Stimulated activated CD4-positive, alpha-beta T cell treated with anti-CD3 and anti-CD28 coated beads, Interleukin-1b, Interleukin-23, amount 100 ng/mL, for 48 hours (primary cell): ENCODE results near the gene SYNJ1.
"Not testable (repeated sequence)": the region's sequence is repeated elsewhere in the genome, so short reads cannot be mapped to it uniquely, and the experiment has no call there.

ENCODE experiments used
- DNase-seq: peaks from one replicate; pipeline ENCODE4 v3.0.0-alpha.2; 2020

SYNJ1 gene

GRCh38 chr21:32690085-32690484 is 37.7 kb downstream of the SYNJ1 start:
- no peak for DNase-seq

GRCh38 chr21:32687643-32688345 is 40.0 kb downstream of the SYNJ1 start:
- DNase-seq = no peak

- DNase-seq = no peak
Observed at GRCh38 chr21:32682696-32683474, 44.9 kb downstream of the SYNJ1 start.

- no peak for DNase-seq
Observed at GRCh38 chr21:32674731-32675130, 53.1 kb downstream of the SYNJ1 start.

- no peak for DNase-seq
Observed at GRCh38 chr21:32674038-32674437, 53.8 kb downstream of the SYNJ1 start.

GRCh38 chr21:32666258-32666657 is 61.6 kb downstream of the SYNJ1 start:
- no peak for DNase-seq

- DNase-seq = not testable (repeated sequence)
Observed at GRCh38 chr21:32664095-32664494, 63.7 kb downstream of the SYNJ1 start.

- DNase-seq = not testable (repeated sequence)
Observed at GRCh38 chr21:32661981-32662380, 65.8 kb downstream of the SYNJ1 start.

GRCh38 chr21:32661026-32661782 is 66.6 kb downstream of the SYNJ1 start:
- DNase-seq = not testable (repeated sequence)

- no peak for DNase-seq
Observed at GRCh38 chr21:32658524-32658923, 69.3 kb downstream of the SYNJ1 start.

- peak; percentile 14 for DNase-seq
Observed at GRCh38 chr21:32653326-32653901, 74.4 kb downstream of the SYNJ1 start.

GRCh38 chr21:32648165-32648564 is 79.6 kb downstream of the SYNJ1 start:
- DNase-seq = no peak

- no peak for DNase-seq
Observed at GRCh38 chr21:32645261-32646182, 82.3 kb downstream of the SYNJ1 start.

GRCh38 chr21:32641710-32642698 is 85.8 kb downstream of the SYNJ1 start:
- no peak for DNase-seq

- no peak for DNase-seq
Observed at GRCh38 chr21:32626621-32627196, 101.1 kb downstream of the SYNJ1 start.

- DNase-seq = not testable (repeated sequence)
Observed at GRCh38 chr21:32618218-32618617, 109.6 kb downstream of the SYNJ1 start.

- DNase-seq = no peak
Observed at GRCh38 chr21:32613436-32614043, 114.3 kb downstream of the SYNJ1 start.

- DNase-seq = no peak
Observed at GRCh38 chr21:32612999-32613337, 114.8 kb downstream of the SYNJ1 start.

GRCh38 chr21:32612075-32612998 is 115.5 kb downstream of the SYNJ1 start, which contains the start of gene CFAP298:
Gene CFAP298 (minus strand): TSS chr21:32612377. CDS start chr21:32612243, 134 bp downstream.
- DNase-seq = peak; percentile 92
